Measurements from ENCODE around the gene ATP5MC2.

ATP5MC2 gene

DNA sequence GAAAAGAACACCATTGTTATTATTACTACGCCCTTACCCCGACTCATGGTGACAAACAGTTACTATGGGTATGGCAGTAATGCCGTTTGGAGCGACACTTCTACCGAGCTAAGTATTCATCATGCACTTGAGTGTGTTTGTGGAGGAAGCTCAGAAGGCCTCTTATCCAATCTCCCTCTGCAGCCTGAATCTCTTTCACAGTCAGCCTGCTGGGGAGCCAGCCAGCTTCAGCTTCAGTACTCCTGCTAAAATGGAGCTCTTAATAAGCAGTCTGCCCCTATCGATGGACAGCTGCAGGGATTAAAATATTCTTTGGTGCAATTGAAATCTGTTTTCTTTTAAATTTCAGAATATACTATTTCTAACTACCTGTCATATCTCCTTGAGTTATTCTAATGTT lies 24.7 kb upstream of the ATP5MC2 start:
- TF ChIP-seq, protein P1, sequence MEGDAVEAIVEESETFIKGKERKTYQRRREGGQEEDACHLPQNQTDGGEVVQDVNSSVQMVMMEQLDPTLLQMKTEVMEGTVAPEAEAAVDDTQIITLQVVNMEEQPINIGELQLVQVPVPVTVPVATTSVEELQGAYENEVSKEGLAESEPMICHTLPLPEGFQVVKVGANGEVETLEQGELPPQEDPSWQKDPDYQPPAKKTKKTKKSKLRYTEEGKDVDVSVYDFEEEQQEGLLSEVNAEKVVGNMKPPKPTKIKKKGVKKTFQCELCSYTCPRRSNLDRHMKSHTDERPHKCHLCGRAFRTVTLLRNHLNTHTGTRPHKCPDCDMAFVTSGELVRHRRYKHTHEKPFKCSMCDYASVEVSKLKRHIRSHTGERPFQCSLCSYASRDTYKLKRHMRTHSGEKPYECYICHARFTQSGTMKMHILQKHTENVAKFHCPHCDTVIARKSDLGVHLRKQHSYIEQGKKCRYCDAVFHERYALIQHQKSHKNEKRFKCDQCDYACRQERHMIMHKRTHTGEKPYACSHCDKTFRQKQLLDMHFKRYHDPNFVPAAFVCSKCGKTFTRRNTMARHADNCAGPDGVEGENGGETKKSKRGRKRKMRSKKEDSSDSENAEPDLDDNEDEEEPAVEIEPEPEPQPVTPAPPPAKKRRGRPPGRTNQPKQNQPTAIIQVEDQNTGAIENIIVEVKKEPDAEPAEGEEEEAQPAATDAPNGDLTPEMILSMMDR (conservative IDR thresholded peaks at IDR 0.05): no peak
- TF ChIP-seq ZFX (IDR thresholded peaks at IDR 0.05): no peak
- no peak overlapping the region for H3K27ac ChIP-seq

DNA sequence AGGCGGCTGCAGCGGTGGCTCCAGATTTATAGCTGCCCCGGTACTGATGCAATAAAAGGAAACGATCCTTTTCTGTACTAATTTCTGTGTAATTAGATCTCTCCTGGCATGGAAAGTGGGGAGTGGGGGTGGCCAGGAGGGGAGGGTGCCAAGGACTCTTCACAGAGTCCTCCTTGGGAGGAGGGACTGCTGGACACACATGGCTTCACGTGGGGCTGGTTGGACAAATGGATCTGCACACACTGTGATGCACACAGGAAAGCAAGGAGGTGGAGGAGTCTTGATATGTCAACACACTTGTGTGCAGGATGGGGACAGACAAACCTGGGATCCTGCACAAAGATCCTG lies 23.8 kb upstream of the ATP5MC2 start:
- TF ChIP-seq, protein P1 (conservative IDR thresholded peaks at IDR 0.05): no peak
- TF ChIP-seq ZFX (IDR thresholded peaks at IDR 0.05): no peak
- H3K27ac ChIP-seq: no peak overlapping the region

DNA sequence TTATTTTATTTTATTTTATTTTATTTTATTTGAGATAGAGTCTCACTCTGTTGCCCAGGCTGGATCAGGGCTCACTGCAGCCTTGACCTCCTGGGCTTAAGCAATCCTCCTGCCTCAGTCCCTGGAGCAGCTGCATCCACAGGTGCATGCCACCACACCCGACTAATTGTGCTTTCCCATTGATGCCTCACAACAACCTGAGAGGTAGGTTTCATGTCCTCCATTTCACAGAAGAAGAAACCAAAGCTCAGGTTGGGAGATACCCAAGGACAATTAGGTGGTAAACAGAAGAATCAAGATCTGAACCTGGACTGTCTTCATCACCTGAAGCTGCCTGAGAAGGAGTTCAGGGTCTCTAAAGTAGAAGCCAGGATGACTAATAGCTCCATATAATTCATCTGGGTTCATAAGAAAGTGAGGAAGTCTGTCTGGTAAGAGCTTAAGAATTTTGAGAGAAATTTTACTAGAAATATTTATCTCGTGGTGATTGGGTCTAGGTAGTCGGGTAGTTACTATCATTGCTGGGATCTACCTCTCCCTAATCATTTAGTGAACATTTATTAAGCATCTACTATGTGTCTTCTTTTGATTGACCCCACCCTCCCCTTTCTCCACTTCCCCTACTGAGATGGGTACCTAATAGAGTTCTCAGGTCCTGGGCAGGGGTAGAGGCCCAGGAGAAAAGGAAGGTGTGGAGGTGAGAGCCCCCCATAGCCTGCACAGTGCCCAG lies 23.2 kb upstream of the ATP5MC2 start:
- H3K27ac ChIP-seq: no peak overlapping the region
- TF ChIP-seq, protein P1 (conservative IDR thresholded peaks at IDR 0.05): no peak
- TF ChIP-seq ZFX (IDR thresholded peaks at IDR 0.05): no peak

DNA sequence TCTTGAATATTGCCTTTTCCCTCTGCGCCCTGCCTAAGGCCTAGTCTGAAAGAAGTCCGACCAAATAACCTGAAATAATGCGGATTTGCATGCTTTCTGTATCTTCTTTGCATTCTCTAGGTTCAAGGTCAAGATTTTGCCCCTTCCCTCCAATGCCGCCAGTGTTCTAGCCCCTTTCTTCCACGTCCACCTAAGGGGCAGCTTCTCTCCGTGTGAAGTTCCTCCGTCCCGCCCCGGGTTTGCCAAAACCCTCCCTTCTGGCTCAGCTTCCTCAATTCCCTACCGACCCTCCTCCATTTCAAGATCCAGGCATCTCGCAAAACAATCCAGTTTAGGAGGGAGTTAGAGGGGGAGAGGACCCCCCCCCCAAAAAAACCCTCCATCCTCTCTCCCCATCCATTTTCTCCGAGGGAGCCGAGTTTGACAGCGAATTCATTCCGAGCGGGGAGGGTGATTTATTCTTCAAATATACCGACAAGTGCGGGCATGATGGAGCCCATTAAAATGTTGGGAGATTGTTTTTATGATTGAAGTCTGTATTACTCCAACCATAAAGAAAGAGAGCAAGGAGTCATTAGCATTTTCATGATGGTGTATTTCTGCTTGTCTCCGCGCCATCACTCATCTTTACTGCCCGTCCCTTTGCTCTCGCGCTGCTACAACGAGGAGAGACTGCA lies 20.9 kb upstream of the ATP5MC2 start:
- TF ChIP-seq, protein P1 (conservative IDR thresholded peaks at IDR 0.05): no peak
- TF ChIP-seq ZFX (IDR thresholded peaks at IDR 0.05): no peak
- H3K27ac ChIP-seq: peak overlapping the region; percentile 65

DNA sequence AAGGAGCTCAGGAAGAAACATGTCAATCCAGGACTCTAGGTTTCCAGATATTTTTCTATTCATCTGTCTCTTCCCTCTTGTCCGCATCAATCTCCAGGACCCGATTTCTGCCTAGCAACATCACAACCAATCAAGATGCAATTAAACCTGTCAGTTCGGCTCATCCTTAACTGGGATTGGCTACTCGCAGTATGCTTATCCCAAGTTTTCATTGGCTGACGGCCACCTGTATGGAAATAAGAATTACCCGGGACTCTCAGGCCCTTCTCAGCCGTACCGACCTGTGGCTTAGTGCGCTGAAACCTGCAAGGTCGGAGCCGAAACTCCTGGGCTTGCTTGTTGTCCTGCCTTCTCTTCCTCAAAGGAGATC lies 20.4 kb upstream of the ATP5MC2 start:
- H3K27ac ChIP-seq: peak overlapping the region; percentile 65
- TF ChIP-seq, protein P1 (conservative IDR thresholded peaks at IDR 0.05): no peak
- no peak for TF ChIP-seq ZFX (IDR thresholded peaks at IDR 0.05)

DNA sequence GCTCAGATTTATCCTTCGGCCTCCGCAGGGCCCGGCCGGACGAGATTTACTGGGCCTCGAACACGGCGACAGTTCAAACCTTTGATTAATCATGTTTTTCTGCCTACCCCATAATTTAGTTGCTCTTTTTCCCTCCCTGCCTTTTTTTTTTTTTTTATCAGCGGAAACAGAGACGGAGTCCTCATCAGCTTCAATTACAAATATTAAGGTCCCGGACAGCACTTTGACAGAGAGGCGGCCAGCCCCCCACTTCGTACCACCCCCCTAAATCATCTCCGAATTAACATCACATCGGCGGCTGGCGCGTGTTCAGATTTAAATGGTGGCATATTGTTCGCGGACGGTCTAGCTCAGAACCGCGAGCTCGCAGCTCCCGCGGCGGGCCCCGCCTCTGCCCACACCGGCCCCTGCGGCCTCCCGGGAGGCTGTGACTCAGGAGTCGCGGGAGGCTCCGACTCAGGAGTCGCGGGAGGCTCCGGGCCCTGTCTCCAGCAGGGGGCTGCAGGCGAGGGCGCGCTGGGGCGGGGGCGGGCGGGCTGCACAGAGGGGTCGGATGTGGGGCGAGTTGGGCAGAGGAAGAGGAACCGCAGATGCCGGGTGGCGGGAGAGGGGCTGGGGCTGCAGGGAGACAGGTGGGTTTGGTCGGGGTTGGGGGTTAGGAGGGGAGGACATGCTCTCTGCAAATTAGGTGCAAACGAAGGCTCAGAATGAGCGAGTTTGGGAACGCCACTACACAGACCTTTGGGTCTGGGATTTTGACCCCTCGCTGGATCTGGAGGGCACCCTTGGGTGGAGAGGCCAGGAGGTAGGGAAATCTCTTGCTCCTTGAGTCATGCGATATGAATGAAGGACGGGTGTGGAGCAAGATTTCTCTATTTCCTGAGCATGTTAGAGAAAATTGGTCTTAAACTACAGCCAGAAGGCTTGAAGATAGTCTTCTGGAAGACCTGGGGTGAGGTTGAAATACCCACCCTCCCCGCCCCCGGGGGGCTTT lies 19.6 kb upstream of the ATP5MC2 start:
- no peak for TF ChIP-seq ZFX (IDR thresholded peaks at IDR 0.05)
- TF ChIP-seq, protein P1 (conservative IDR thresholded peaks at IDR 0.05): no peak
- no peak overlapping the region for H3K27ac ChIP-seq

Measured in C4-2B (cell line).